ENCODE measurements around the gene WNT7A. TPM values are rescaled to one million over a fixed set of nuclear protein-coding genes. Genes with fewer than 3 reads are reported as not detected.

WNT7A gene
- total RNA-seq, 1 experiment from 2014 or later = not detected

GRCh38 chr3:13856006-13856405, 23.9 kb downstream of the WNT7A start:
- no peaks in the 10 kb centered on the region; the same call in 1 of the 2 replicates for H3K27me3 ChIP-seq (ENCODE audit: insufficient read depth, low read length)
- H4K91ac ChIP-seq (ENCODE audit: insufficient read length, low read depth, low read length) = no peak overlapping the region
- peaks cover 28% of the 10 kb centered on the region for H3K27me3 Mint-ChIP-seq (ENCODE audit: low read depth)
- H3K79me2 ChIP-seq (ENCODE audit: insufficient read depth, low read length) = no peaks in the 10 kb centered on the region
- no peak for DNase-seq
- H3K36me3 Mint-ChIP-seq (ENCODE audit: insufficient read depth in 1 of 3, low read depth in 3 of 3) = no peaks in the 10 kb centered on the region
- H3K9me3 ChIP-seq (ENCODE audit: control insufficient read depth, low read depth, low read length) = no peaks in the 10 kb centered on the region
- no peak overlapping the region for H4K5ac ChIP-seq (ENCODE audit: insufficient read length, low read depth, low read length)
- H2BK15ac ChIP-seq (ENCODE audit: low read depth, low read length) = no peak overlapping the region
- peaks cover 6 to 15% of the 10 kb centered on the region in 2 experiments for H3K4me1 Mint-ChIP-seq
- H3K4me1 ChIP-seq (ENCODE audit: insufficient read depth, low read length) = no peaks in the 10 kb centered on the region
- TF ChIP-seq CTCF (conservative IDR thresholded peaks at IDR 0.05) = no peak
- H2BK12ac ChIP-seq (ENCODE audit: insufficient read length, low read depth, low read length) = no peak overlapping the region
- H2AK5ac ChIP-seq (ENCODE audit: insufficient read length, low read length) = no peak overlapping the region
- no peak overlapping the region for H2BK5ac ChIP-seq (ENCODE audit: insufficient read length, low read length)
- no peak overlapping the region for H3K27ac Mint-ChIP-seq
- H2AFZ ChIP-seq (ENCODE audit: low read length) = no peak overlapping the region
- H3K23me2 ChIP-seq (ENCODE audit: insufficient read length, low read depth, low read length, poor library complexity, severe bottlenecking) = no peaks in the 10 kb centered on the region
- H3K27ac ChIP-seq (ENCODE audit: insufficient read length, low read depth, low read length) = no peak overlapping the region
- H3K4me2 ChIP-seq (ENCODE audit: insufficient read depth, insufficient read length, low read length) = no peak overlapping the region
- no peak overlapping the region for H4K8ac ChIP-seq (replicated peaks; ENCODE audit: insufficient read length, low read depth, low read length)
- no peak overlapping the region for H3K23ac ChIP-seq (ENCODE audit: insufficient read length, low read depth, low read length)
- H2BK20ac ChIP-seq (ENCODE audit: low read depth, low read length, poor library complexity, severe bottlenecking) = no peak overlapping the region
- no CpG with 5 or more reads among the region's 7 CpGs for WGBS (ENCODE audit: extremely low coverage, insufficient read length, low lambda C conversion rate)
- H3K9me3 Mint-ChIP-seq = no peaks in the 10 kb centered on the region; a peak in 1 of 5 replicates
- no peaks in the 10 kb centered on the region for H3K79me1 ChIP-seq (ENCODE audit: insufficient read depth, low read depth, low read length, poor library complexity, severe bottlenecking)
- H3K18ac ChIP-seq (ENCODE audit: insufficient read length, low read depth, low read length) = no peak overlapping the region
- no peak overlapping the region for H3K9ac ChIP-seq (ENCODE audit: extremely low read depth, insufficient read length, low read length)
- no peak overlapping the region for H3K4me3 Mint-ChIP-seq
- H2BK120ac ChIP-seq (ENCODE audit: low read depth, low read length, poor library complexity, severe bottlenecking) = no peak overlapping the region
- no peak overlapping the region for H3K4ac ChIP-seq (ENCODE audit: low read depth, low read length)
- H3K56ac ChIP-seq (ENCODE audit: insufficient read length, low read depth, low read length) = no peak overlapping the region
- H4K20me1 ChIP-seq (ENCODE audit: control insufficient read depth, insufficient read depth, insufficient read length) = no peaks in the 10 kb centered on the region
- H3K14ac ChIP-seq (ENCODE audit: insufficient read depth, low read length) = no peak overlapping the region
- H3T11ph ChIP-seq (ENCODE audit: low read length) = no peak overlapping the region

All from H9 (cell line).